Measurements from ENCODE around the gene APOBEC4.

- TF ChIP-seq CTCF (IDR thresholded peaks at IDR 0.05; ENCODE audit: poor library complexity, severe bottlenecking) (no peak), EP300 (conservative IDR thresholded peaks at IDR 0.05; ENCODE audit: poor library complexity, severe bottlenecking) (no peak), SMC3 (conservative IDR thresholded peaks at IDR 0.05; ENCODE audit: poor library complexity) (no peak)
Measured at GRCh38 chr1:183635099-183635605, 18.0 kb downstream of the APOBEC4 start.

Measured in neural cell (in vitro differentiated cells).